B cell (primary cell): ENCODE measurements around the gene NUP210. TPM values are rescaled to one million over a fixed set of nuclear protein-coding genes. Genes with fewer than 3 reads are reported as not detected.

Experiments used
- ATAC-seq: fragments of 200-7000 bp; cut with Tn5 transposase; one replicate; pipeline ENCODE4 v1.10.0; 2021; ENCODE audit warnings: low read depth, mild to moderate bottlenecking, moderate number of reproducible peaks, moderate library complexity
- CTCF ChIA-PET: fragments of 350-600 bp; sonication (Branson Sonifier 250); formaldehyde crosslinking; loops from one replicate; lab custom pipeline; 2021; ENCODE audit warnings: antibody characterized with exemption, inconsistent platforms; lab: Charles Lee
- POLR2A ChIA-PET: fragments of 350-600 bp; sonication (Branson Sonifier 250); formaldehyde crosslinking; loops from one replicate; lab custom pipeline; 2021; ENCODE audit warnings: antibody characterized with exemption; lab: Charles Lee
- DNase-seq: peaks from one replicate; pipeline ENCODE4 v3.0.0; 2013
- H2AFZ ChIP-seq: 2 replicates; pipeline ENCODE4 v1.6.1; 2012; ENCODE audit warnings: mild to moderate bottlenecking, low read depth, low read length; ENCODE audit not compliant: insufficient read depth, poor library complexity, severe bottlenecking
- H3K27ac ChIP-seq, 2 donors: 1 replicate in 1 of 2; 2 replicates in 1 of 2; pipeline ENCODE4 v1.5.1; 2012 to 2013; ENCODE audit warnings: low read length in 2 of 2, mild to moderate bottlenecking in 2 of 2, moderate library complexity in 1 of 2
- H3K27me3 ChIP-seq, 4 experiments: fragments of 200-600 bp in 1 of 4; sonication (generic) in 1 of 4; replicated peaks in 1 of 4; 1 replicate in 2 of 4; 2 replicates in 2 of 4; pipeline versions ENCODE4 v1.6.1 to v1.7.0; 2013 to 2016; ENCODE audit warnings: low read length in 3 of 4, mild to moderate bottlenecking in 2 of 4, mixed read lengths in 1 of 4, moderate library complexity in 1 of 4; ENCODE audit not compliant: insufficient read depth in 4 of 4, control insufficient read depth in 3 of 4; ENCODE audit errors: control extremely low read depth in 1 of 4
- H3K36me3 ChIP-seq, 2 experiments: replicated peaks in 1 of 2; 1 replicate in 1 of 2; 2 replicates in 1 of 2; pipeline versions ENCODE4 v1.6.1 to v1.7.1; 2013; ENCODE audit warnings: low read length in 1 of 2; ENCODE audit not compliant: insufficient read depth in 2 of 2, control insufficient read depth in 1 of 2; ENCODE audit errors: control extremely low read depth in 1 of 2, extremely low read depth in 1 of 2
- H3K4me1 ChIP-seq, 2 donors: fragments of 200-600 bp in 1 of 2; sonication (generic) in 1 of 2; 1 replicate in 1 of 2; 2 replicates in 1 of 2; pipeline versions ENCODE4 v1.5.1 to v1.6.1; 2013 to 2017; ENCODE audit warnings: low read length in 2 of 2; ENCODE audit not compliant: control insufficient read depth in 2 of 2, insufficient read depth in 2 of 2
- H3K4me2 ChIP-seq: replicated peaks from 2 replicates; pipeline ENCODE3; 2012; ENCODE audit warnings: mild to moderate bottlenecking, low read depth, low read length; ENCODE audit not compliant: poor library complexity, severe bottlenecking
- H3K4me3 ChIP-seq, 5 experiments: fragments of 200-600 bp in 1 of 5; sonication (generic) in 1 of 5; 1 replicate in 3 of 5; 2 replicates in 2 of 5; pipeline versions ENCODE4 v1.5.1 to v1.7.0; 2011 to 2016; ENCODE audit warnings: low read length in 4 of 5, mild to moderate bottlenecking in 4 of 5, low read depth in 2 of 5, control low read depth in 1 of 5, moderate library complexity in 1 of 5; ENCODE audit not compliant: insufficient read depth in 1 of 5; ENCODE audit errors: control extremely low read depth in 1 of 5, extremely low read depth in 1 of 5
- H3K79me2 ChIP-seq: fragments of 200-600 bp; sonication (generic); one replicate; pipeline ENCODE4 v1.6.0; 2016; ENCODE audit warnings: low read length; ENCODE audit not compliant: control insufficient read depth, insufficient read depth
- H3K9ac ChIP-seq: fragments of 200-600 bp; sonication (generic); 2 replicates; pipeline ENCODE4 v1.6.1; 2017; ENCODE audit warnings: mild to moderate bottlenecking, low read length, moderate library complexity
- H3K9me3 ChIP-seq, 3 donors: one replicate each; pipeline versions ENCODE4 v1.6.1 to v1.7.1; 2013; ENCODE audit warnings: low read length in 2 of 3; ENCODE audit not compliant: control insufficient read depth in 2 of 3, insufficient read depth in 1 of 3; ENCODE audit errors: control extremely low read depth in 1 of 3
- H4K20me1 ChIP-seq: 2 replicates; pipeline ENCODE4 v1.6.0; 2012; ENCODE audit warnings: mild to moderate bottlenecking, low read length; ENCODE audit not compliant: insufficient read depth, control insufficient read depth, poor library complexity, severe bottlenecking
- H3K27ac Mint-ChIP-seq: one replicate; pipeline ENCODE4 v1.8.0; 2021; ENCODE audit warnings: mixed read lengths
- H3K27me3 Mint-ChIP-seq: one replicate; pipeline ENCODE4 v1.8.0; 2021; ENCODE audit warnings: mixed read lengths
- H3K4me1 Mint-ChIP-seq: one replicate; pipeline ENCODE4 v1.8.0; 2021; ENCODE audit warnings: mixed read lengths
- H3K4me3 Mint-ChIP-seq: one replicate; pipeline ENCODE4 v1.8.0; 2021; ENCODE audit warnings: mixed read lengths
- H3K9me3 Mint-ChIP-seq: one replicate; pipeline ENCODE4 v1.8.0; 2022; ENCODE audit warnings: mixed read lengths; ENCODE audit not compliant: insufficient read depth
- EZH2 ChIP-seq: IDR thresholded peaks from 2 replicates; pipeline ENCODE4 v1.6.1; 2012; ENCODE audit warnings: borderline replicate concordance, low read depth, mild to moderate bottlenecking, moderate library complexity, low read length; ENCODE audit not compliant: insufficient read depth, poor library complexity, severe bottlenecking
- WGBS: methylation state at CpG from one replicate; pipeline ENCODE4 v1.1.5; 2013; ENCODE audit warnings: missing lambda C conversion rate; ENCODE audit not compliant: insufficient coverage; 5-methylcytosine and 5-hydroxymethylcytosine counted together
- intact Hi-C: fragments of 100-400 bp; cut with micrococcal nuclease; formaldehyde crosslinking; loops from one replicate; pipeline ENCODE4 v1.10.0; 2022
- polyA plus RNA-seq: library from polyadenylated mRNA; depleted of rRNA; stranded (reverse); fragments of >200 nt; gene quantifications from 2 replicates; pipeline ENCODE4 v1.2.3, GENCODE V29; 2012
- total RNA-seq, 2 donors: library from RNA; stranded (reverse); fragments of 120-200 nt in 1 of 2; gene quantifications; 1 replicate in 1 of 2; 2 replicates in 1 of 2; pipeline versions ENCODE4 v1.2.3 to v1.2.4, GENCODE V29; 2013 to 2022
- TF ChIP-seq, protein P1 (sequence below): fragments of 200-600 bp; IDR thresholded peaks from one replicate; pipeline ENCODE4 v1.8.0; 2022; ENCODE audit warnings: antibody characterized with exemption, mild to moderate bottlenecking

NUP210 gene
- total and polyA plus RNA-seq, 2 donors (not counting 1 experiment from before 2014, with no cell fraction given): 114 to 159 TPM

GRCh38 chr3:13268961-13269441, 151.1 kb downstream of the NUP210 start:
- no peaks in the 10 kb centered on the region for H3K4me1 Mint-ChIP-seq
- no peak for ATAC-seq
- H3K27ac Mint-ChIP-seq: no peak overlapping the region
- peaks cover 0 to 16% (median 0%) of the 10 kb centered on the region in 4 experiments for H3K27me3 ChIP-seq
- no peaks in the 10 kb centered on the region for H4K20me1 ChIP-seq
- H2AFZ ChIP-seq: no peak overlapping the region
- no peak overlapping the region for H3K27ac ChIP-seq
- peaks cover 0 to under 1% of the 10 kb centered on the region in 2 donors for H3K4me1 ChIP-seq
- peaks cover 0 to 31% (median 6%) of the 10 kb centered on the region in 3 donors for H3K9me3 ChIP-seq
- TF ChIP-seq EZH2: no peak
- TF ChIP-seq, protein P1, sequence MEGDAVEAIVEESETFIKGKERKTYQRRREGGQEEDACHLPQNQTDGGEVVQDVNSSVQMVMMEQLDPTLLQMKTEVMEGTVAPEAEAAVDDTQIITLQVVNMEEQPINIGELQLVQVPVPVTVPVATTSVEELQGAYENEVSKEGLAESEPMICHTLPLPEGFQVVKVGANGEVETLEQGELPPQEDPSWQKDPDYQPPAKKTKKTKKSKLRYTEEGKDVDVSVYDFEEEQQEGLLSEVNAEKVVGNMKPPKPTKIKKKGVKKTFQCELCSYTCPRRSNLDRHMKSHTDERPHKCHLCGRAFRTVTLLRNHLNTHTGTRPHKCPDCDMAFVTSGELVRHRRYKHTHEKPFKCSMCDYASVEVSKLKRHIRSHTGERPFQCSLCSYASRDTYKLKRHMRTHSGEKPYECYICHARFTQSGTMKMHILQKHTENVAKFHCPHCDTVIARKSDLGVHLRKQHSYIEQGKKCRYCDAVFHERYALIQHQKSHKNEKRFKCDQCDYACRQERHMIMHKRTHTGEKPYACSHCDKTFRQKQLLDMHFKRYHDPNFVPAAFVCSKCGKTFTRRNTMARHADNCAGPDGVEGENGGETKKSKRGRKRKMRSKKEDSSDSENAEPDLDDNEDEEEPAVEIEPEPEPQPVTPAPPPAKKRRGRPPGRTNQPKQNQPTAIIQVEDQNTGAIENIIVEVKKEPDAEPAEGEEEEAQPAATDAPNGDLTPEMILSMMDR: no peak
- 72% methylated on average over 9 of the region's 11 CpGs for WGBS
- no peak overlapping the region for H3K4me2 ChIP-seq
- H3K4me3 ChIP-seq: no peak overlapping the region
- no peaks in the 10 kb centered on the region for H3K9me3 Mint-ChIP-seq
- intact Hi-C loops: no loop called here
- ChIA-PET POLR2A (no interaction called here), CTCF (no interaction called here)
- no peaks in the 10 kb centered on the region for H3K36me3 ChIP-seq
- no peak for DNase-seq
- no peak overlapping the region for H3K4me3 Mint-ChIP-seq
- no peak overlapping the region for H3K9ac ChIP-seq
- H3K79me2 ChIP-seq: no peaks in the 10 kb centered on the region
- H3K27me3 Mint-ChIP-seq: peaks cover 21% of the 10 kb centered on the region

DNA sequence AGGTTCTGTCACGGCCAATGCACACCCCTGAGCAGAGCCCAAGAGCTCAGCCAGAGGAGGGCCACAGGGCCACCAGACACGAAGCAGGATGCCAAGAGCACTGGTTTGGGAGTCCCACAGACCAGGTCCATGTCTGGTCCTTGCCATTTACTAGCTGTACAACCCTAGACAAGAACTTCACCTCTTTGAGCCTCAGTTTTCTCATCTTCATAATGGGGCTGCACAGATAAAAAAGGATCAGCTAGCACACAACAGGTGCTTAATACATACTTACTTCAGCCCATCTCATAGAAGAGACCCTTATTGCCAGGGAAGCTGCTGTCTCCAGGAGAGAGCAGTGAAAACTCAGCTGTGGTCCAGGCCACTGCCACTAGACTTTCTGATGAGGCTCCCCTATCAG, 152.0 kb downstream of the NUP210 start:
- Histone ChIP-seq H3K27ac (no peak overlapping the region), H2AFZ (no peak overlapping the region), H3K4me1 (no peaks in the 10 kb centered on the region), H4K20me1 (no peaks in the 10 kb centered on the region), H3K4me2 (no peak overlapping the region), H3K79me2 (no peaks in the 10 kb centered on the region), H3K27me3 (peaks cover 0 to 15% (median 0%) of the 10 kb centered on the region in 4 experiments), H3K4me3 (no peak overlapping the region), H3K9ac (no peak overlapping the region), H3K36me3 (no peaks in the 10 kb centered on the region), H3K9me3 (peaks cover 0 to 31% (median 6%) of the 10 kb centered on the region in 3 donors)
- H3K4me3 Mint-ChIP-seq: no peak overlapping the region
- DNase-seq (no peak), ATAC-seq (no peak)
- ChIA-PET POLR2A (no interaction called here), CTCF (no interaction called here)
- H3K9me3 Mint-ChIP-seq: no peaks in the 10 kb centered on the region
- H3K27me3 Mint-ChIP-seq: peaks cover 21% of the 10 kb centered on the region
- no peak overlapping the region for H3K27ac Mint-ChIP-seq
- TF ChIP-seq, protein P1: no peak
- TF ChIP-seq EZH2: no peak
- intact Hi-C loops: no loop called here
- 75% methylated on average over 2 of the region's 2 CpGs for WGBS
- no peaks in the 10 kb centered on the region for H3K4me1 Mint-ChIP-seq
